Naive B cell (primary cell): ENCODE data around the gene MAPT. TPM values are rescaled to one million over a fixed set of nuclear protein-coding genes. Genes with fewer than 3 reads are reported as not detected.
"Not testable (repeated sequence)": the region's sequence is repeated elsewhere in the genome, so short reads cannot be mapped to it uniquely, and the experiment has no call there.

Source experiments
- ATAC-seq, 2 donors: fragments of 150-1000 bp; cut with Tn5 transposase; 2 replicates each; pipeline ENCODE4 v1.10.0; 2021; ENCODE audit warnings: low read depth in 2 of 2, mild to moderate bottlenecking in 2 of 2, moderate library complexity in 2 of 2
- DNase-seq: peaks from one replicate; pipeline ENCODE4 v3.0.0; 2022
- H3K27ac Mint-ChIP-seq, 6 donors: one replicate each; pipeline ENCODE4 v1.8.0; 2020 to 2022; ENCODE audit warnings: mild to moderate bottlenecking in 6 of 6, mixed read lengths in 6 of 6, moderate library complexity in 5 of 6, inconsistent platforms in 2 of 6
- H3K27me3 Mint-ChIP-seq, 3 donors: one replicate each; pipeline ENCODE4 v1.8.0; 2021 to 2022; ENCODE audit warnings: mixed read lengths in 3 of 3, mild to moderate bottlenecking in 1 of 3
- H3K36me3 Mint-ChIP-seq, 2 donors: one replicate each; pipeline ENCODE4 v1.8.0; 2020 to 2022; ENCODE audit warnings: mixed read lengths in 2 of 2, inconsistent platforms in 1 of 2, mild to moderate bottlenecking in 1 of 2
- H3K4me1 Mint-ChIP-seq, 3 donors: one replicate each; pipeline ENCODE4 v1.8.0; 2020 to 2022; ENCODE audit warnings: mixed read lengths in 3 of 3, inconsistent platforms in 1 of 3, mild to moderate bottlenecking in 1 of 3, moderate library complexity in 1 of 3
- H3K4me3 Mint-ChIP-seq, 8 donors: one replicate each; pipeline ENCODE4 v1.8.0; 2020 to 2022; ENCODE audit warnings: mild to moderate bottlenecking in 8 of 8, mixed read lengths in 8 of 8, moderate library complexity in 8 of 8, inconsistent platforms in 2 of 8
- H3K9me3 Mint-ChIP-seq, 7 donors: one replicate each; pipeline ENCODE4 v1.8.0; 2020 to 2022; ENCODE audit warnings: mixed read lengths in 7 of 7, mild to moderate bottlenecking in 5 of 7, inconsistent platforms in 2 of 7, moderate library complexity in 1 of 7
- polyA plus RNA-seq, 6 donors: library from polyadenylated mRNA; unstranded; fragments of 300-500 nt; fragmentation: Illumina TruSeq; gene quantifications; one replicate each; pipeline ENCODE4 v1.2.3, GENCODE V29; 2021; ENCODE audit warnings: low read depth in 6 of 6

Gene MAPT
- polyA plus RNA-seq, 6 donors from 2014 or later = 0.10 to 0.29 TPM; not detected in 4

DNA sequence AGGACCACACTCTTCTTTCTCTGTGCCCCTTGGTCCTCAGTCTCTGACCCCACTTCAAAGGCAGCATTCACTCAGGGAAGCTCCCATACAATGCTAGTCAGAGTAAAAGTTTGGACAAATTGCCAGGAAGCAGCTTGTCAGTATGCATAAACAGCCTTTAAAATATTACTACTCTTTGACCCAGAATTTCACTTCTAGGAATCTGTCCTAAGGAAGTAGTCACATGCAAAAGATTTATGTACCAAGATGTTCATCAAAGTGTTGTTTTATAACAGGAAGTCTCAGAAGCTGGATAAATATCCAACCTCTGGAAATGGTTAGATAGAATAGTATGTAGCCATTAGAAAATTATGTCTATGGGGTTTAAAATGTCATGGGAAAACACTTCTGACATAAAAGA lies 31.0 kb downstream of the MAPT start:
- Mint-ChIP-seq H3K9me3 (peaks cover 8 to 40% (median 30%) of the 10 kb centered on the region in 7 donors), H3K36me3 (peaks cover 15 to 21% of the 10 kb centered on the region in 2 donors), H3K27me3 (peaks cover 30 to 64% (median 45%) of the 10 kb centered on the region in 3 donors), H3K4me3 (no peak overlapping the region), H3K4me1 (no peaks in the 10 kb centered on the region), H3K27ac (no peak overlapping the region)
- ATAC-seq (no peak), DNase-seq (no peak)

DNA sequence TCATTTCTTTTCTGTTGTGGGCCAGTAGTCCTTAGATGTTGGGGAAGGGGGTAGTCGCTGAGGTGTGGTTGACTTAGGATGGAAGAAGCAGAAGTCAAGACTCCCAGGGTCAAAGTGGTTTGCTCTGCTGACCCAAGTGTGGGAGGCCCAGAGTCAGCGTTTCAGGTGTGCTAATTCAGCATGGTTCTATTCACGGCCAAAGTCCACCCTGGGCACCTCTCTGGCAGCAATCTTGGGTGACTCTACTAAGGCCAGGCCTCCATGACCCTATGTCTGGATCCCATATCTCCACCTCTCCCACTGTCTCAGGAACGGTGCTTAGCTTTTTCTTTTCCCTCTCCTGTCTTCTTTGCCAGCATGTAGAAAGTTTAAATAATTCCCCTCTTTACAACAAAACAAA lies 32.9 kb downstream of the MAPT start:
- Mint-ChIP-seq H3K36me3 (peaks cover 21 to 23% of the 10 kb centered on the region in 2 donors), H3K4me3 (peak overlapping the region in 1 of 8 donors; percentile 0), H3K27me3 (peaks cover 31 to 54% (median 41%) of the 10 kb centered on the region in 3 donors), H3K9me3 (peaks cover 8 to 50% (median 30%) of the 10 kb centered on the region in 7 donors), H3K27ac (no peak overlapping the region), H3K4me1 (no peaks in the 10 kb centered on the region)
- no peak for DNase-seq
- no peak for ATAC-seq

DNA sequence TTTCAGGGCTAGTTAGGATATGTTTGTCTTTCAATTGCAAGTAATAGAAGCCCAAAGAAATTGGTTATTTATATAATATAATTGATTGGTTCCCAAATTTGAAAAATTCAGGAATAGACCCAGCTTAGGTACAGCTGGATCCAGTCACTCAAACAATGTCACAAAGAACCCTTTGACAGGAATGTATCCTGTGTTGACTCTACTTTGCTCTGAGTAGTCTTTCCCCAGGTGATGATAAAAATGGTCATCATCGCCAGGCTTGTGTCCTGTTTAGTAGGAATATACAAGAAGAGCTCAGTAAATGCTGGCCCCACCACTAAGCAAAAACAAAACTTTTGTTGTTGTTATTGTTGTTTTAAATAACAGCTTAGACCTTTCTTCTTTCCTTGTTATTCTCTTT lies 35.0 kb downstream of the MAPT start:
- peaks cover 27 to 45% (median 30%) of the 10 kb centered on the region in 3 donors for H3K27me3 Mint-ChIP-seq
- H3K36me3 Mint-ChIP-seq = peaks cover 21 to 23% of the 10 kb centered on the region in 2 donors
- no peak for ATAC-seq
- DNase-seq = no peak
- H3K4me1 Mint-ChIP-seq = no peaks in the 10 kb centered on the region
- H3K27ac Mint-ChIP-seq = no peak overlapping the region
- peaks cover 8 to 50% (median 30%) of the 10 kb centered on the region in 7 donors for H3K9me3 Mint-ChIP-seq
- H3K4me3 Mint-ChIP-seq = no peak overlapping the region

DNA sequence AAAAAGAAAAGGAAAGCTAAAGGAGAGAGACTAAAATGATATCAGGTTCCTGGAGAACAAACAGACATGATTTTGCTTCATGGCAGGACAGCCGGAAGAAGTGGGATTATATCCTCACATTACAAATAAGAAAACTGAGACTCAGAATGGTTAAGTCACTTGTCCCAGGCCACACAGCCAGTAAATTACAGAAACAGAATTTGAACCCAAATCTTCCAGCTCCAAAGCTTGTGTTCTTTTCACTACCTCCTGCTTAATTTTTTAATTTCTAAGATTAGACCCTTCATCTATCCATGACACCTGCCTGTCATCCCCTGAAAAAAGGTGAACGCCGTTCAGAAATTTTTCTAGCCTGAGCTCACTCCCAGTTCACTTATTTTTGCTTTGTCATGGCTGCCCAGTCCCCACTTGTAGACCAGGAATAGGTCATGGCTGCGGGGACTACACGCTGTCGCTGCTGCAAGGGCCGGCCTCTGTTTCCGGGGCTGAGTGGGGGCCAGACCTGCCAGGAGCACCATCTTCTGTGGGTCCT lies 36.1 kb downstream of the MAPT start:
- H3K27me3 Mint-ChIP-seq = peaks cover 20 to 44% (median 24%) of the 10 kb centered on the region in 3 donors
- peaks cover 16 to 23% of the 10 kb centered on the region in 2 donors for H3K36me3 Mint-ChIP-seq
- H3K9me3 Mint-ChIP-seq = peaks cover 8 to 50% (median 30%) of the 10 kb centered on the region in 7 donors
- no peak overlapping the region for H3K27ac Mint-ChIP-seq
- no peaks in the 10 kb centered on the region for H3K4me1 Mint-ChIP-seq
- H3K4me3 Mint-ChIP-seq = no peak overlapping the region
- DNase-seq = no peak
- ATAC-seq = no peak

DNA sequence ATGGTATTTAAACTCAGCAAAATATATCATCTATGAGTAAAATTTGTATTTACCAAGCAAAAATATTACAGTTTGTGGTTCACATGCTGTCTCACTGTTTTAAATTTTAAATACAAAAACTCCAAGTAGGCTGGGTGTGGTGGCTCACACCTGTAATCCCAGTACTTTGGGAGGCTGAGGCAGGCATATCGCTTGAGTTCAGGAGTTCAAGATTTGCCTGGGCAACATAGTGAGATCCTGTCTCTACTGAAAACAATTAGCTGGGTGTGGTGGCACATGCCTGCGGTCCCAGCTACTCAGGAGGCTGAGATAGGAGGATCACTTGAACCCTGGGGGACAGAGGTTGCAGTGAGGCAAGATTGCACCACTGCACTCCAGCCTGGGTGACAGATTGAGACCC lies 37.3 kb downstream of the MAPT start:
- Mint-ChIP-seq H3K9me3 (peaks cover 8 to 45% (median 30%) of the 10 kb centered on the region in 7 donors), H3K36me3 (peaks cover 16 to 20% of the 10 kb centered on the region in 2 donors), H3K4me1 (no peaks in the 10 kb centered on the region), H3K27me3 (peaks cover 27 to 56% (median 35%) of the 10 kb centered on the region in 3 donors), H3K4me3 (no peak overlapping the region), H3K27ac (no peak overlapping the region)
- no peak for ATAC-seq
- DNase-seq = no peak

DNA sequence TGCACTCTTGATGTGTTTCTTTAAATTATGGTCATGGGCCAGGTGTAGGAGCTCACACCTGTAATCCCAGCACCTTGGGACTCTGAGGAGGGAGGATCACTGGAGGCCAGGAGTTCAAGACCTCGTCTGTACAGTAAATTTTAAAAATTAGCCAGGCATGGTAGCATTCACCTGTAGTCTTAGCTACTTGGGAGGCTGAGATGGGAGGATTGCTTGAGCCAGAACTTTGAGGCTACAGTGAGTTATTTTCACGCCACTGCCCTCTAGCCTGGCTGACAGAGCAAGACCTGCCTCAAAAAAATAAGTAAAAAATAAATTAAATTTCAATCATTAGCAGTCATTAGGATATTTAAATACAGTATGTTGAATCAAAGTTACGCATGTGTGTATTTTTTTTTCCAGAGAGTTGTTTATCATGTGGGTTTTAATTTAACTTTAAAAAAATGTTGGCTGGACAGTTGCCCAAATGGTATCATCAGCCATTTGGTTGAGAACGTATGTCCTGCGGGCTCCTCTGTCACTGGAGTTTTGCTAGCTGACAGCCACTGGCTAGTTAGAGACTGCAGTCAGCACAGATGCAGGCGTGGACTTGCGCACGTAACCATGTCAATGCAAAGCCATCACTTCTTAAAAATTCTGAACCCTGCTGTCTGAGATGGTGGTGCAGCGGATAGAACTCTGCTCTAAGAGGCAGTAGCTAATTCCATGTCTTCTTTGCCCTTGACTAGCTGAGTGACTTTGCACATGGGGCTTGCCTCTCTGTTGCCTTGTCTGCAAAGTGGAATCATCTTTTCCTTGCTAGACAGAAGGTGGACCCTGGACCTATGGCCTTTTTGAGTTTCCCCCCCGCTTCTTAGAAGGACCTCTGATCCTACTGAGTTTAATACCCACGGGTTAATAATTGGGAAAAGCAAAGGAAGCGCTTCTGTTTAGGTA lies 40.0 kb downstream of the MAPT start:
- peaks cover 0 to 19% (median 10%) of the 10 kb centered on the region in 7 donors for H3K9me3 Mint-ChIP-seq
- H3K27ac Mint-ChIP-seq = no peak overlapping the region
- peaks cover 29 to 54% (median 42%) of the 10 kb centered on the region in 3 donors for H3K27me3 Mint-ChIP-seq
- no peak for DNase-seq
- H3K4me1 Mint-ChIP-seq = no peaks in the 10 kb centered on the region
- peaks cover 0 to 8% of the 10 kb centered on the region in 2 donors for H3K36me3 Mint-ChIP-seq
- no peak overlapping the region for H3K4me3 Mint-ChIP-seq
- no peak for ATAC-seq

DNA sequence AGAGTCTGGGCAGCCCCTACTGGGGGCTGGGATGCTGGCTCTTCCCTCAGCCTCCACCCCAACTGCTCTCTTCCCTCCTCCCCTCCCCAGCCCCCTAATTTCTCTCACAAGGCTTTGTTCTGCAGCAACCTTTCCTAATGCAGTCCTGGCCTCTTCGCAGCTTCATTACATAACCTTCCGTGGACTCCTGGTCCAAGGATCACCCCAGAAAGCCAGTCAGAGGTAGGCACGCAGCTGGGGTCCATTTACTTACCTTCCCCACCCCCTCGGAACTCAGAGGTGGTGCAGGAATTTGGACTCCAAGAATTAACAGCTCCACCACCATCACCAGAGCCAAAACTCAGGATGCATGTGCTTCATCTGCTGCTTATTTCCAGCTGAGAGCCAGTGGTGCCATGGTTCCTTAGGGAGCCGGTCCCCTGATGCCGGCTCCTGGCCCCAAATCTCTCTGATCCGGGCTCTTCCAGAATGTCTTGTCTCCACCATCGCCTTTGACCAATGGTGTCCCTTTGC lies 40.9 kb downstream of the MAPT start:
- Mint-ChIP-seq H3K27ac (no peak overlapping the region), H3K4me3 (no peak overlapping the region)
- DNase-seq = no peak

DNA sequence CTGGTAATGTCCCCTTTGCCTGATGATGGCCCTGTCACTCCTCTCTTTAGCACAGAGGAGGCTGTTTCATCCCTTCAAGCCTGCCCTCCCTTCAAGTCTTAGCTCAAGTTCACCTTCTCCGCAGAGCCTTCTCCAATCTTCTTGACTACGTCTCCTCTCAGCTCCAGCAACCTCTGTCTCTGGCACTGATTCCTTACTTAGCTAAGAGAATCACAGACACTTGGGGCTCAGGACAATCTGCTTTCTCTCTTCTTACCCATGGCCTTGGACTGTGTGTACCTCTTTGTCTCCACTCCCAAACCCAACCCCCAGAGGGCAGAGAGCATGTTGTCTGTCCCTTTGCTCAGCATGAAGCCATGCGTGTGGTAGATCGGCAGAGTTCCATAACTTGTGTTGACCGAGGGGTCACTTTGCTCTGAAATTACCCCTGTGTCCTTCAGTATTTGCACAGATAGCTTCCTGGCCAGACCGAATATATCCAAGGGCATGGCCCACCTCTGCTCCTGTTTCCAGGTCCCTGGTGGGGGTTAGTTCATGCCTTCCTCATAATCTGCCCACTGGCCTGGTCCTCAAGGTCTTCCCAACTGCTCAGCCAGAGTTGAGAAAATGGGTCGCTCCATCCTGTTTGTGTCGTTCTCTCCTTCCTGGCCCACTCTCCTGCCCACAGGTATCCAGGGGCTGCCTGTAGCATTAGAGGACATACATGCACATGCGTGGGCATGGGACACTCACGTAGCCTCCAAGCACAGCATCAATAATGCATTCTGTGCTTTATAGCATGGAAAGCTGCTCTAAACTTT lies 41.6 kb downstream of the MAPT start:
- Mint-ChIP-seq H3K4me1 (no peaks in the 10 kb centered on the region), H3K27me3 (peaks cover 36 to 52% (median 52%) of the 10 kb centered on the region in 3 donors), H3K36me3 (peaks cover 0 to 3% of the 10 kb centered on the region in 2 donors), H3K27ac (peak overlapping the region in 1 of 6 donors; percentile 9), H3K4me3 (no peak overlapping the region), H3K9me3 (peaks cover 0 to 3% (median 0%) of the 10 kb centered on the region in 7 donors)
- no peak for ATAC-seq
- no peak for DNase-seq

More for the DNA sequence above, 40.9 kb downstream of the MAPT start:
- Mint-ChIP-seq H3K27me3 (peaks cover 38 to 55% (median 51%) of the 10 kb centered on the region in 3 donors), H3K4me1 (no peaks in the 10 kb centered on the region), H3K36me3 (peaks cover 0 to 8% of the 10 kb centered on the region in 2 donors), H3K9me3 (peaks cover 0 to 10% (median 1%) of the 10 kb centered on the region in 7 donors)
- no peak for ATAC-seq

DNA sequence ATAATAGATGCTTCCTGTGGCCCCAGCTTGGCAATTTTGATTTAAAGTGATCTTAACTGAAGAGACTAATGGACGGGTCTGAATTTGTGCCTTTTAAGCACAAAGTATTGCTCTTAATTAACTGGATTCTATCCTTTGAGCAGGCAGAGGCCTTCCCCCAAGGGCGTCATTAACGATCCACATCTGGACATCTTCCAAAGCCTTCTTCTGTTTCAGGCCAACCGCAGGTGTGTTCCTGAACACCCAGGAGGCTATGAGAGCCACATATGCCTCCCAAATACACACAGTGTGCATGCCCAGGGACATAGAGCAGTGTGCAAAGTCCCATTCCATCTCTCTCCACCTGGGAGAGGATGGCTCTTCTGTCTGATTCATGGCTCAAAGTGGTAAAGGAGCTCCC lies 42.3 kb downstream of the MAPT start:
- Mint-ChIP-seq H3K27me3 (peaks cover 33 to 55% (median 54%) of the 10 kb centered on the region in 3 donors), H3K4me1 (peaks cover 0 to 3% (median 0%) of the 10 kb centered on the region in 3 donors), H3K36me3 (no peaks in the 10 kb centered on the region), H3K4me3 (no peak overlapping the region), H3K9me3 (no peaks in the 10 kb centered on the region), H3K27ac (no peak overlapping the region)
- no peak for DNase-seq
- no peak for ATAC-seq

DNA sequence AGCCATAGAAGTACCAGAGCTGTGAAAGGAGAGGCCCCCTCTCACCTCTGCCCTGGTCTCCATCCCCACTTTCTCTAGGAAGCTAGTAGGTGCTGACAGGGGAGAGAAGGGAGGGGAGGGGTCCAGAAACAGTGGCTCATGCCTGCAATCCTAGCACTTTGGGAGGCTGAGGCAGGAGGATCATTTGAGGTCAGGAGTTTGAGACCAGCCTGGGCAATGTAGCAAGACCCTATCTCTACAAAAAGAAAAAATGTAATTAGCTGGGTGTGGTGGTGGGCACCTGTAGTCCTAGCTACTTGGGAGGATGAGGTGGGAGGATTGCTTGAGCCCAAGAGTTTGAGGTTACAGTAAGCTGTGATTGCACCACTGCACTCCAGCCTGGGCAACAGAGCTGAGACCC lies 42.8 kb downstream of the MAPT start:
- not testable (repeated sequence) for H3K36me3 Mint-ChIP-seq, ATAC-seq, H3K4me1 Mint-ChIP-seq, DNase-seq, H3K4me3 Mint-ChIP-seq, H3K9me3 Mint-ChIP-seq, H3K27ac Mint-ChIP-seq
- H3K27me3 Mint-ChIP-seq = peaks cover 33 to 60% (median 59%) of the 10 kb centered on the region in 3 donors

DNA sequence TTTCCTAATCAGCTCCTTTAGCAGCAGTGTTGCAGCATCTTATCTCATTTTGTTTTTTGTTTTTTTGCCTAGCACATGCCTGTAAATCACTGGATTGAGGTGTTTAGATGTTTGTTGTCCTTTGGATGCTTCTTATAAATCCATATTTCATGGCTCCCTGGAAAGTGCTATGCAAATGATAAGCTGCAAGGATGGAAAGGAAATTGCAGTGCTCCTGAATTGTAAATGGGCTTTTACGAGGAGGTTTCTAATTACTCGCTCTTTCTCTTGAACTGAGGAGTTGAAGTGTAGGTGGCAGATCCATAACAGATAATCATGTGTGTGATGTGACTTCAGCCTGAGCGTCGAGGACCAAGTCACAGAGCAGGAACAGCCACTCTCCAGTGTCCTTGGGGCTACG lies 45.0 kb downstream of the MAPT start:
- no peak overlapping the region for H3K4me3 Mint-ChIP-seq
- no peaks in the 10 kb centered on the region for H3K36me3 Mint-ChIP-seq
- H3K4me1 Mint-ChIP-seq = peaks cover 0 to 6% (median 0%) of the 10 kb centered on the region in 3 donors
- H3K9me3 Mint-ChIP-seq = no peaks in the 10 kb centered on the region
- H3K27me3 Mint-ChIP-seq = peaks cover 39 to 74% (median 72%) of the 10 kb centered on the region in 3 donors
- DNase-seq (no peak), ATAC-seq (no peak)
- no peak overlapping the region for H3K27ac Mint-ChIP-seq

DNA sequence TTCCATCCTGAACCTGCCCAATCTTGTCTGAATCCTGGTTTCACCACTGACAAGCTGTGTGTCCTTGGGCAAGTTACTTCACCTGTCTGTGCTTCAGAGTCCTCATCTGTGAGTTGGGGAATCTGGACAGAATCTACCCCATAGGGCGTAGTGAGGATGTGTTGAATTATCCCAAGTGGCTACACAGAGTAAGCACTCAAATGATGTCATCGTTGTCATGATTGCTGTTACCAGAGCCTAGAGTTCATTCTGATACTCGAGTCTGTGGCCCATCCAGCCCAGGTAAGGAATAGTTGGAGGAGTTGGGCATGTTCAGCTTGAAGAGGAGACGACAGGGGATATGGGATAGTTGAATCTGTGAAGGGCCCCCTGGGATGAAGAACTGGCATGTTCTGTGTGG lies 45.9 kb downstream of the MAPT start:
- no peaks in the 10 kb centered on the region for H3K36me3 Mint-ChIP-seq
- no peak for DNase-seq
- H3K27me3 Mint-ChIP-seq = peaks cover 44 to 79% (median 71%) of the 10 kb centered on the region in 3 donors
- no peaks in the 10 kb centered on the region for H3K9me3 Mint-ChIP-seq
- ATAC-seq = no peak
- peaks cover 0 to 6% (median 0%) of the 10 kb centered on the region in 3 donors for H3K4me1 Mint-ChIP-seq
- H3K27ac Mint-ChIP-seq = no peak overlapping the region
- H3K4me3 Mint-ChIP-seq = no peak overlapping the region

DNA sequence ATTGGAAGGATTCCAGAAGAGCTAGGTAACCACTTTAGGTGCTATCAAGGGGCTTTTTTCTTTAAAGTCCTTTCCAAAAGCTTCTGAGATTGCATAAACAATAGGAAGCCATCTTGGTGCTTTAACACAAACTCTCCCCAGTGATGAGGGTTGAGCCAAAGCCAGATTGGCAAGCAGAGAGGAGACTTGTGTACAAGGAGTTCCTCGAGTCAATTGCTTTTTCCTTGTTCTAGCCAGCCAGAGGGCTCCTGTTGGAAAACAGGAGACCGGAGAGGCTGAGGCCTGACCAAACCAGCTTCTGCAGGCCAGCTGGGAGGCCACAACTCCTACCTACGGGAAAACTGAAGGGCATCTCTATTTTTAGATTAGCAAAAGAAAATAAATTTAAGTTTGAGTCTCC lies 46.5 kb downstream of the MAPT start:
- H3K36me3 Mint-ChIP-seq = no peaks in the 10 kb centered on the region
- H3K27ac Mint-ChIP-seq = no peak overlapping the region
- H3K9me3 Mint-ChIP-seq = no peaks in the 10 kb centered on the region
- DNase-seq (no peak), ATAC-seq (no peak)
- peaks cover 0 to 6% (median 0%) of the 10 kb centered on the region in 3 donors for H3K4me1 Mint-ChIP-seq
- no peak overlapping the region for H3K4me3 Mint-ChIP-seq
- peaks cover 42 to 79% (median 71%) of the 10 kb centered on the region in 3 donors for H3K27me3 Mint-ChIP-seq
